Measurements from ENCODE around the gene C12orf42. TPM values are rescaled to one million over a fixed set of nuclear protein-coding genes. Genes with fewer than 3 reads are reported as not detected.

C12orf42 gene
- total and polyA plus RNA-seq, 2 of the 4 experiments (the other 2 are of a cell fraction), result not detected

GRCh38 chr12:103310546-103311270 is 185.1 kb downstream of the C12orf42 start:
- Histone ChIP-seq H4K20me1 (ENCODE audit: insufficient read depth, low read length) (no peaks in the 10 kb centered on the region), H4K8ac (ENCODE audit: low read depth in 2 of 2, low read length in 2 of 2) (no peak overlapping the region), H3K14ac (replicated peaks; ENCODE audit: low read depth, low read length) (no peak overlapping the region), H3K27ac (ENCODE audit: insufficient read depth, low read length) (no peak overlapping the region), H3K27me3 (ENCODE audit: control insufficient read depth, insufficient read depth, low read length) (no peaks in the 10 kb centered on the region), H3K4me2 (ENCODE audit: low read depth, low read length) (no peak overlapping the region), H3K4me1 (ENCODE audit: control insufficient read depth, insufficient read depth, low read length) (no peaks in the 10 kb centered on the region), H2AK9ac (replicated peaks; ENCODE audit: low read depth, low read length, poor library complexity) (no peak overlapping the region), H3K4ac (ENCODE audit: low read depth, low read length) (no peak overlapping the region), H3K23ac (ENCODE audit: low read depth, low read length) (no peak overlapping the region), H2BK15ac (ENCODE audit: low read depth, low read length) (no peak overlapping the region), H3K9ac (ENCODE audit: low read depth, low read length) (no peak overlapping the region), H3K18ac (ENCODE audit: low read depth, low read length) (no peak overlapping the region), H3K56ac (ENCODE audit: extremely low read depth, insufficient read depth, low read length) (no peak overlapping the region), H3K79me1 (ENCODE audit: low read depth in 1 of 2, low read length in 2 of 2) (no peaks in the 10 kb centered on the region), H3K36me3 (ENCODE audit: control insufficient read depth, insufficient read depth, low read length) (no peaks in the 10 kb centered on the region), H2AFZ (replicated peaks; ENCODE audit: low read length, poor library complexity) (no peak overlapping the region), H3K4me3 (ENCODE audit: insufficient read depth, low read depth, low read length) (no peak overlapping the region), H2AK5ac (ENCODE audit: low read depth, low read length) (no peak overlapping the region), H4K91ac (ENCODE audit: insufficient read depth, low read depth, low read length) (no peak overlapping the region), H2BK20ac (ENCODE audit: low read depth, low read length) (no peak overlapping the region), H4K5ac (ENCODE audit: low read depth, low read length) (no peak overlapping the region), H3K9me1 (ENCODE audit: insufficient read depth, low read length) (no peaks in the 10 kb centered on the region), H3K9me3 (ENCODE audit: control insufficient read depth, insufficient read depth, low read length) (peaks cover 12% of the 10 kb centered on the region), H2BK120ac (ENCODE audit: low read depth, low read length) (no peak overlapping the region), H2BK5ac (ENCODE audit: low read depth, low read length, poor library complexity, severe bottlenecking) (no peak overlapping the region)
- intact Hi-C loops (cut with micrococcal nuclease), result loop anchor here (1.0 kb wide), 1 partner anchor 10 kb away; no protein-coding TSS in a partner anchor
- no peak for TF ChIP-seq BHLHE40 (IDR thresholded peaks at IDR 0.05; ENCODE audit: low read depth, low read length)
- BruUV-seq (replicated peaks), result no TSS peak
- ChIA-PET POLR2A (ENCODE audit: unreplicated experiment) (no interaction called here), CTCF (no interaction called here)
- no peak for DNase-seq
- WGBS, 2 experiments (ENCODE audit: extremely low coverage in 2 of 2, insufficient read length in 1 of 2), result no CpG with 5 or more reads among the region's 5 CpGs
- dilution Hi-C loops (cut with HindIII; ENCODE audit: low sequenced_read_pairs, unreplicated experiment), result no loop called here
- in situ Hi-C loops (cut with MboI; ENCODE audit: low sequenced_read_pairs), result no loop called here
- ATAC-seq (ENCODE audit: low read depth), result no peak

All from IMR-90 (cell line).